Hepatocyte (in vitro differentiated cells): ENCODE data around the gene PTPN2.
"Not testable (repeated sequence)": the region's sequence is repeated elsewhere in the genome, so short reads cannot be mapped to it uniquely, and the experiment has no call there.

Experiments
- CTCF ChIP-seq: fragments of 200-600 bp; sonication (generic); IDR thresholded peaks from 2 replicates; pipeline ENCODE4 v1.5.1; 2016; ENCODE audit warnings: antibody characterized with exemption, mild to moderate bottlenecking; ENCODE audit not compliant: poor library complexity
- EZH2 ChIP-seq: fragments of 200-600 bp; sonication (generic); IDR thresholded peaks from 2 replicates; pipeline ENCODE4 v1.6.1; 2016; ENCODE audit warnings: antibody characterized with exemption, mild to moderate bottlenecking, borderline replicate concordance

GRCh38 chr18:12756619-12757239 lies 127.3 kb downstream of the PTPN2 start:
- not testable (repeated sequence) for TF ChIP-seq CTCF, EZH2
